GM12801 (cell line): Measurements from ENCODE around the gene GTSE1.

Source experiments
- CTCF ChIP-seq: IDR thresholded peaks from one replicate; pipeline ENCODE4 v1.5.1; 2011; ENCODE audit warnings: control low read depth; ENCODE audit not compliant: insufficient read length; ENCODE audit errors: extremely low read depth

The GTSE1 gene

GRCh38 chr22:46296257-46297150 lies at the start of gene GTSE1:
TSS of gene GTSE1 (plus strand) at chr22:46296870. CDS start at chr22:46297401, 531 bp downstream.
- TF ChIP-seq CTCF = no peak

GRCh38 chr22:46247443-46247975 lies 49.2 kb upstream of the GTSE1 start:
- TF ChIP-seq CTCF = no peak

GRCh38 chr22:46250035-46250782 lies 46.5 kb upstream of the GTSE1 start, which contains the start of gene CDPF1:
TSS of gene CDPF1 (minus strand) at chr22:46250293. CDS start at chr22:46248284, 2,009 bp downstream.
- TF ChIP-seq CTCF = no peak

GRCh38 chr22:46250783-46251125 lies 45.9 kb upstream of the GTSE1 start:
- no peak for TF ChIP-seq CTCF

- TF ChIP-seq CTCF = no peak
Measured at GRCh38 chr22:46251266-46251665, 45.4 kb upstream of the GTSE1 start.

GRCh38 chr22:46251816-46252380 lies 44.8 kb upstream of the GTSE1 start:
- no peak for TF ChIP-seq CTCF
